ENCODE measurements around the gene DPF3.

- no peak for TF ChIP-seq JUNB (IDR thresholded peaks at IDR 0.05)
- TF ChIP-seq MAZ (IDR thresholded peaks at IDR 0.05; ENCODE audit: borderline replicate concordance, low read depth, low read length), result no peak
- TF ChIP-seq, protein P1, sequence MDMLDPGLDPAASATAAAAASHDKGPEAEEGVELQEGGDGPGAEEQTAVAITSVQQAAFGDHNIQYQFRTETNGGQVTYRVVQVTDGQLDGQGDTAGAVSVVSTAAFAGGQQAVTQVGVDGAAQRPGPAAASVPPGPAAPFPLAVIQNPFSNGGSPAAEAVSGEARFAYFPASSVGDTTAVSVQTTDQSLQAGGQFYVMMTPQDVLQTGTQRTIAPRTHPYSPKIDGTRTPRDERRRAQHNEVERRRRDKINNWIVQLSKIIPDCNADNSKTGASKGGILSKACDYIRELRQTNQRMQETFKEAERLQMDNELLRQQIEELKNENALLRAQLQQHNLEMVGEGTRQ (IDR thresholded peaks at IDR 0.05), result no peak
- no peak for TF ChIP-seq MYC (IDR thresholded peaks at IDR 0.05; ENCODE audit: borderline replicate concordance, low read length)
- no peak for TF ChIP-seq CTCF (IDR thresholded peaks at IDR 0.05)
- no peak for TF ChIP-seq HMGXB4 (CRISPR knock-in tag; IDR thresholded peaks at IDR 0.05; ENCODE audit: borderline replicate concordance)
- no peak for TF ChIP-seq NFE2L2 (conservative IDR thresholded peaks at IDR 0.05; ENCODE audit: low read length)
- TF ChIP-seq REST (IDR thresholded peaks at IDR 0.05), result no peak
- no peak for TF ChIP-seq PHF8 (IDR thresholded peaks at IDR 0.05; ENCODE audit: borderline replicate concordance, low read depth)
- no peak for TF ChIP-seq POLR2A (IDR thresholded peaks at IDR 0.05; ENCODE audit: low read length)
- no peak for TF ChIP-seq ZNF302 (CRISPR knock-in tag; IDR thresholded peaks at IDR 0.05)
- TF ChIP-seq KDM1A (IDR thresholded peaks at IDR 0.05; ENCODE audit: low read depth), result no peak
- TF ChIP-seq CBX2 (IDR thresholded peaks at IDR 0.05; ENCODE audit: borderline replicate concordance, low read depth), result no peak
Observed at GRCh38 chr14:72591391-72591790, 302.5 kb downstream of the DPF3 start.

All from A549 (cell line).